Lower leg skin (tissue), 3 donors: Measurements from ENCODE around the gene CPOX.

Experiments
- CTCF ChIP-seq, 3 donors: fragments of 450-650 bp; IDR thresholded peaks; one replicate each; pipeline ENCODE4 v1.5.1; 2016; ENCODE audit warnings: antibody characterized with exemption in 3 of 3, mild to moderate bottlenecking in 3 of 3, moderate library complexity in 2 of 3
- POLR2A ChIP-seq, 2 donors: fragments of 450-650 bp; IDR thresholded peaks; one replicate each; pipeline ENCODE4 v1.6.1; 2016 to 2017; ENCODE audit warnings: antibody characterized with exemption in 2 of 2, mild to moderate bottlenecking in 1 of 2, moderate library complexity in 1 of 2

GRCh38 chr3:98573181-98573728 is 20.2 kb downstream of the CPOX start:
- TF ChIP-seq CTCF (IDR thresholded peaks at IDR 0.05) (no peak), POLR2A (IDR thresholded peaks at IDR 0.05) (no peak)
